Lung (tissue), 12 donors: ENCODE measurements around the gene NFAM1. TPM values are rescaled to one million over a fixed set of nuclear protein-coding genes. Genes with fewer than 3 reads are reported as not detected.

Experiments
- ATAC-seq: fragments of 200-7000 bp; cut with Tn5 transposase; one replicate; pipeline ENCODE4 v1.9.1; 2020; ENCODE audit warnings: moderate number of reproducible peaks; ENCODE audit not compliant: insufficient read depth, low FRiP score
- DNase-seq, 3 donors: peaks; one replicate each; pipeline ENCODE4 v3.0.0-alpha.2; 2013 to 2017
- H3K27ac ChIP-seq, 2 donors: one replicate each; pipeline ENCODE4 v1.5.1; 2013; ENCODE audit warnings: mild to moderate bottlenecking in 2 of 2, moderate library complexity in 2 of 2, control low read depth in 1 of 2, inconsistent platforms in 1 of 2, low read depth in 1 of 2, low read length in 1 of 2
- H3K27me3 ChIP-seq, 3 donors: one replicate each; pipeline ENCODE4 v1.5.1; 2013; ENCODE audit warnings: low read length in 2 of 3; ENCODE audit not compliant: control insufficient read depth in 3 of 3, insufficient read depth in 3 of 3
- H3K36me3 ChIP-seq, 4 donors: one replicate each; pipeline ENCODE4 v1.5.1; 2013; ENCODE audit warnings: low read length in 4 of 4, mild to moderate bottlenecking in 1 of 4, moderate library complexity in 1 of 4; ENCODE audit not compliant: control insufficient read depth in 4 of 4, insufficient read depth in 4 of 4
- H3K4me1 ChIP-seq, 5 donors: one replicate each; pipeline ENCODE4 v1.5.1; 2013; ENCODE audit warnings: low read length in 5 of 5, mild to moderate bottlenecking in 2 of 5, moderate library complexity in 1 of 5; ENCODE audit not compliant: control insufficient read depth in 5 of 5, insufficient read depth in 5 of 5
- H3K4me3 ChIP-seq: one replicate; pipeline ENCODE4 v1.5.1; 2013; ENCODE audit warnings: mild to moderate bottlenecking, control low read depth, moderate library complexity
- H3K9ac ChIP-seq, 2 donors: one replicate each; pipeline ENCODE4 v1.5.1; 2013; ENCODE audit warnings: low read length in 2 of 2, control low read depth in 1 of 2; ENCODE audit not compliant: insufficient read depth in 1 of 2
- H3K9me3 ChIP-seq, 4 donors: one replicate each; pipeline ENCODE4 v1.5.1; 2013; ENCODE audit warnings: low read length in 3 of 4, mild to moderate bottlenecking in 1 of 4, moderate library complexity in 1 of 4; ENCODE audit not compliant: control insufficient read depth in 4 of 4, insufficient read depth in 3 of 4
- WGBS, 2 donors: extraction: QIAGEN DNeasy Blood & Tissue Kit; methylation state at CpG; one replicate each; pipeline ENCODE4 v1.1.7; 2013; 5-methylcytosine and 5-hydroxymethylcytosine counted together
- polyA plus RNA-seq, 2 donors: library from polyadenylated mRNA; stranded (reverse); fragments of 200-250 nt; gene quantifications; one replicate each; pipeline ENCODE4 v1.2.1, GENCODE V29; 2013
- total RNA-seq, 2 donors: library from RNA; depleted of rRNA in 1 of 2; stranded (reverse); fragments of >200 nt in 1 of 2; gene quantifications; one replicate each; pipeline ENCODE4 v1.2.1, GENCODE V29; 2014 to 2021
- TF ChIP-seq, protein P1 (sequence below): IDR thresholded peaks from 2 replicates; pipeline ENCODE4 v1.5.1; 2012; ENCODE audit warnings: mild to moderate bottlenecking; ENCODE audit errors: control extremely low read depth, extremely low read depth
- donor health status: control.
- donor health status: control.
- donor health status: Bipolar disorder and iron deficiency.
- donor health status: healthy.
- donor health status: DM: yes; HTN: yes; CAD: no.

The NFAM1 gene
- total and polyA plus RNA-seq, 4 donors = 2.2 to 24.6 (median 9.0) TPM

DNA sequence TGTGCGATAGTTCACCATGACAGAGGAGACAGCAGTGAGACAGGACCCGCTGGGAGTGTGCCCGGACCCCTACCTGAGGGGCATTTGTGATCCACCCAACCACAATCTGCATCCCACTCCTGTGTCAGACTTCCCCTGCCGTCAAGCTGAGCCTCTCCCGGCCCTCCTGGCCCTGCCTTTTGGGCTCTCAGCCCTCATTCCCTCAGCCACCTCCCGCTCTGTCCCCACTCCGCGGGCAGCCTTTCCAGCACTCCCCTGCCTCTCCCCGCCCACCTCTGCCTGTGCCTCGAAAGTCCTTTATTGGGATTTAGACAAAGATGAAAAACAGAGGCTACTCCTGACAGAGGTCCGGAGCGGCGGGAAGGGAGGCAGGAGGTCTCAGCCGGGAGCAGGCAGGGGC is 4.2 kb downstream of the NFAM1 start:
- peaks cover 0 to 25% (median 0%) of the 10 kb centered on the region in 5 donors for H3K4me1 ChIP-seq

GRCh38 chr22:42427167-42427566 is 5.0 kb downstream of the NFAM1 start:
- Histone ChIP-seq H3K27me3 (peaks cover 0 to 5% (median 0%) of the 10 kb centered on the region in 3 donors), H3K9ac (no peak overlapping the region), H3K4me3 (no peak overlapping the region), H3K36me3 (no peaks in the 10 kb centered on the region), H3K4me1 (peaks cover 0 to 17% (median 0%) of the 10 kb centered on the region in 5 donors), H3K27ac (no peak overlapping the region), H3K9me3 (no peaks in the 10 kb centered on the region)
- WGBS, 2 donors = 57 to 73% methylated on average over 9 of the region's 9 CpGs
- TF ChIP-seq, protein P1, sequence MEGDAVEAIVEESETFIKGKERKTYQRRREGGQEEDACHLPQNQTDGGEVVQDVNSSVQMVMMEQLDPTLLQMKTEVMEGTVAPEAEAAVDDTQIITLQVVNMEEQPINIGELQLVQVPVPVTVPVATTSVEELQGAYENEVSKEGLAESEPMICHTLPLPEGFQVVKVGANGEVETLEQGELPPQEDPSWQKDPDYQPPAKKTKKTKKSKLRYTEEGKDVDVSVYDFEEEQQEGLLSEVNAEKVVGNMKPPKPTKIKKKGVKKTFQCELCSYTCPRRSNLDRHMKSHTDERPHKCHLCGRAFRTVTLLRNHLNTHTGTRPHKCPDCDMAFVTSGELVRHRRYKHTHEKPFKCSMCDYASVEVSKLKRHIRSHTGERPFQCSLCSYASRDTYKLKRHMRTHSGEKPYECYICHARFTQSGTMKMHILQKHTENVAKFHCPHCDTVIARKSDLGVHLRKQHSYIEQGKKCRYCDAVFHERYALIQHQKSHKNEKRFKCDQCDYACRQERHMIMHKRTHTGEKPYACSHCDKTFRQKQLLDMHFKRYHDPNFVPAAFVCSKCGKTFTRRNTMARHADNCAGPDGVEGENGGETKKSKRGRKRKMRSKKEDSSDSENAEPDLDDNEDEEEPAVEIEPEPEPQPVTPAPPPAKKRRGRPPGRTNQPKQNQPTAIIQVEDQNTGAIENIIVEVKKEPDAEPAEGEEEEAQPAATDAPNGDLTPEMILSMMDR = no peak
- ATAC-seq = no peak
- no peak for DNase-seq

More for the DNA sequence above, 4.2 kb downstream of the NFAM1 start:
- H3K27ac ChIP-seq = no peak overlapping the region
- no peaks in the 10 kb centered on the region for H3K36me3 ChIP-seq
- H3K4me3 ChIP-seq = no peak overlapping the region
- DNase-seq = no peak
- H3K27me3 ChIP-seq = peaks cover 0 to 5% (median 0%) of the 10 kb centered on the region in 3 donors
- no peak overlapping the region for H3K9ac ChIP-seq
- H3K9me3 ChIP-seq = no peaks in the 10 kb centered on the region
- ATAC-seq = no peak
- WGBS, 2 donors = 75 to 79% methylated on average over 14 of the region's 14 CpGs
- TF ChIP-seq, protein P1 = no peak

DNA sequence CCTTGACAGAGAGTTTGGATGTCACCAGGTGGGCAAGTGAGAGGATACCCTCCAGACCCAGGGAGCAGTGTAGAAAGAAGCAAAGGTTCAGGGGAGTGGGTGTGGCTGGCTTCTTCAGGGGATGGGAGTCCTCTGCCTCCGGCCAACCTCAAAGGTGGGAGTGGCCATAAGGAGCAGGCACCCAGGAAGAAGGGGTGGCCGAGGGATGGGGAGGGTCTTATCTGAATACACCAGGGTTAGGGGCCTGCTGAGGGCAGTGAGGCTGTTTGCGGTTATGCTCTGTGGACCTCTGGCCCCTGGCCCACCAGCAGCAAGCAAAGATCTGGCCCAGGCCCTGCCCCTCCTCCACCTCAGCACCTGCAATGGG is 6.2 kb downstream of the NFAM1 start:
- WGBS, 2 donors = 76 to 80% methylated on average over 3 of the region's 3 CpGs
- no peak for ATAC-seq
- no peak overlapping the region for H3K9ac ChIP-seq

More for the DNA sequence above, 6.2 kb downstream of the NFAM1 start:
- Histone ChIP-seq H3K4me1 (peaks cover 0 to 5% (median 0%) of the 10 kb centered on the region in 5 donors), H3K4me3 (no peak overlapping the region), H3K27ac (no peak overlapping the region), H3K9me3 (no peaks in the 10 kb centered on the region), H3K27me3 (peaks cover 0 to 3% (median 0%) of the 10 kb centered on the region in 3 donors), H3K36me3 (no peaks in the 10 kb centered on the region)
- DNase-seq = no peak
- TF ChIP-seq, protein P1 = no peak
